ENCODE data around the gene ZSCAN1.

DNA sequence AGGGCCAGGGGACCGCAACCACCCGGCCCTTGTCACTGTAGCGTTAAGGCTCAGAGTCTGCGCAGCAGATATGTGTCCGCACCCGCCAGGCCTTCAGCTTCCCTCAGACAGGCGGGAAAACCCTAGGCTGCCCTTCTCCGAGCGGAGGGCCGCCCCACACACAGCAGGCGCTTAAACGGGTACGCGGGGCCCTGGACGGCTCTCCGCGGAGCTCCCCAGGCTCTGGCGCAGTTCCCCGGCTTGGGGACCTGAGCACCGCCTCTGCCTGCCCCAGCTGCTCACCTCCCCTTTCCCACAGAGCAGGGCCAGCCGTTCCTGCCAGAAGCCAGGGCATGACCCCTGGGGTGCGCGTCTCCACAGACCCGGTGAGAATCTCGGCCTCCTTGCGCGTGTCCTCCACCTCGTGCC is 25.9 kb downstream of the ZSCAN1 start:
- TF ChIP-seq, protein P1, sequence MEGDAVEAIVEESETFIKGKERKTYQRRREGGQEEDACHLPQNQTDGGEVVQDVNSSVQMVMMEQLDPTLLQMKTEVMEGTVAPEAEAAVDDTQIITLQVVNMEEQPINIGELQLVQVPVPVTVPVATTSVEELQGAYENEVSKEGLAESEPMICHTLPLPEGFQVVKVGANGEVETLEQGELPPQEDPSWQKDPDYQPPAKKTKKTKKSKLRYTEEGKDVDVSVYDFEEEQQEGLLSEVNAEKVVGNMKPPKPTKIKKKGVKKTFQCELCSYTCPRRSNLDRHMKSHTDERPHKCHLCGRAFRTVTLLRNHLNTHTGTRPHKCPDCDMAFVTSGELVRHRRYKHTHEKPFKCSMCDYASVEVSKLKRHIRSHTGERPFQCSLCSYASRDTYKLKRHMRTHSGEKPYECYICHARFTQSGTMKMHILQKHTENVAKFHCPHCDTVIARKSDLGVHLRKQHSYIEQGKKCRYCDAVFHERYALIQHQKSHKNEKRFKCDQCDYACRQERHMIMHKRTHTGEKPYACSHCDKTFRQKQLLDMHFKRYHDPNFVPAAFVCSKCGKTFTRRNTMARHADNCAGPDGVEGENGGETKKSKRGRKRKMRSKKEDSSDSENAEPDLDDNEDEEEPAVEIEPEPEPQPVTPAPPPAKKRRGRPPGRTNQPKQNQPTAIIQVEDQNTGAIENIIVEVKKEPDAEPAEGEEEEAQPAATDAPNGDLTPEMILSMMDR (IDR thresholded peaks at IDR 0.05): no peak
- TF ChIP-seq, protein P2, sequence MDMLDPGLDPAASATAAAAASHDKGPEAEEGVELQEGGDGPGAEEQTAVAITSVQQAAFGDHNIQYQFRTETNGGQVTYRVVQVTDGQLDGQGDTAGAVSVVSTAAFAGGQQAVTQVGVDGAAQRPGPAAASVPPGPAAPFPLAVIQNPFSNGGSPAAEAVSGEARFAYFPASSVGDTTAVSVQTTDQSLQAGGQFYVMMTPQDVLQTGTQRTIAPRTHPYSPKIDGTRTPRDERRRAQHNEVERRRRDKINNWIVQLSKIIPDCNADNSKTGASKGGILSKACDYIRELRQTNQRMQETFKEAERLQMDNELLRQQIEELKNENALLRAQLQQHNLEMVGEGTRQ (CRISPR knock-in tag; IDR thresholded peaks at IDR 0.05): no peak
- no peak for TF ChIP-seq NFYB (CRISPR knock-in tag; conservative IDR thresholded peaks at IDR 0.05; ENCODE audit: low read depth)
- TF ChIP-seq MAX (CRISPR knock-in tag; IDR thresholded peaks at IDR 0.05): 0 out of 2 replicates have a peak, but pooled peaks have one; percentile 35
